Measurements from ENCODE around the gene VEZT. TPM values are rescaled to one million over a fixed set of nuclear protein-coding genes. Genes with fewer than 3 reads are reported as not detected.
A peak's percentile ranks its signal among the peaks of the same experiment; 100 is the strongest.

The VEZT gene
- total and polyA plus RNA-seq, 5 donors, result 20.8 to 78.6 (median 65.8) TPM

GRCh38 chr12:95261109-95261508 is 43.5 kb downstream of the VEZT start:
- 98% methylated on average over 4 of the region's 4 CpGs for WGBS
- DNase-seq, result no peak
- Histone ChIP-seq H3K27me3 (ENCODE audit: control insufficient read depth, insufficient read depth) (no peaks in the 10 kb centered on the region), H3K9me3 (ENCODE audit: control insufficient read depth, low read length) (no peaks in the 10 kb centered on the region), H3K27ac (ENCODE audit: low read length) (no peak overlapping the region), H3K4me1 (ENCODE audit: control insufficient read depth, insufficient read depth, low read length) (peaks cover 2% of the 10 kb centered on the region), H3K4me3 (ENCODE audit: low read length) (no peak overlapping the region)
- ATAC-seq, result no peak
- intact Hi-C loops (cut with DNase I), result no loop called here

GRCh38 chr12:95262808-95263207 is 45.2 kb downstream of the VEZT start:
- Histone ChIP-seq H3K27ac (ENCODE audit: low read length) (no peak overlapping the region), H3K4me3 (ENCODE audit: low read length) (no peak overlapping the region), H3K9me3 (ENCODE audit: control insufficient read depth, low read length) (no peaks in the 10 kb centered on the region), H3K4me1 (ENCODE audit: control insufficient read depth, insufficient read depth, low read length) (peaks cover 2% of the 10 kb centered on the region), H3K27me3 (ENCODE audit: control insufficient read depth, insufficient read depth) (no peaks in the 10 kb centered on the region)
- ATAC-seq, result peak; percentile 84 to 85
- no peak for DNase-seq
- intact Hi-C loops (cut with DNase I), result no loop called here
- 44% methylated on average over 3 of the region's 3 CpGs for WGBS

- no peaks in the 10 kb centered on the region for H3K27me3 ChIP-seq (ENCODE audit: control insufficient read depth, insufficient read depth)
- no peaks in the 10 kb centered on the region for H3K9me3 ChIP-seq (ENCODE audit: control insufficient read depth, low read length)
- intact Hi-C loops (cut with DNase I), result no loop called here
- H3K27ac ChIP-seq (ENCODE audit: low read length), result no peak overlapping the region
- no peak overlapping the region for H3K4me3 ChIP-seq (ENCODE audit: low read length)
- no peak for ATAC-seq
- DNase-seq, result no peak
- WGBS, result 74% methylated on average over 2 of the region's 2 CpGs
- peaks cover 2% of the 10 kb centered on the region for H3K4me1 ChIP-seq (ENCODE audit: control insufficient read depth, insufficient read depth, low read length)
These were observed 48.2 kb downstream of the VEZT start for GRCh38 chr12:95265765-95266164.

GRCh38 chr12:95266254-95266653 is 48.6 kb downstream of the VEZT start:
- intact Hi-C loops (cut with DNase I), result no loop called here
- peak in 1 of 2 donors; percentile 23 for ATAC-seq
- Histone ChIP-seq H3K4me3 (ENCODE audit: low read length) (no peak overlapping the region), H3K9me3 (ENCODE audit: control insufficient read depth, low read length) (no peaks in the 10 kb centered on the region), H3K4me1 (ENCODE audit: control insufficient read depth, insufficient read depth, low read length) (peaks cover 2% of the 10 kb centered on the region), H3K27me3 (ENCODE audit: control insufficient read depth, insufficient read depth) (no peaks in the 10 kb centered on the region), H3K27ac (ENCODE audit: low read length) (no peak overlapping the region)
- WGBS, result 60% methylated on average over 6 of the region's 6 CpGs
- DNase-seq, result no peak

- no peak for DNase-seq
- intact Hi-C loops (cut with DNase I), result no loop called here
- ATAC-seq, result no peak
- Histone ChIP-seq H3K4me1 (ENCODE audit: control insufficient read depth, insufficient read depth, low read length) (no peaks in the 10 kb centered on the region), H3K4me3 (ENCODE audit: low read length) (no peak overlapping the region), H3K27me3 (ENCODE audit: control insufficient read depth, insufficient read depth) (no peaks in the 10 kb centered on the region), H3K9me3 (ENCODE audit: control insufficient read depth, low read length) (no peaks in the 10 kb centered on the region), H3K27ac (ENCODE audit: low read length) (no peak overlapping the region)
- WGBS, result 29% methylated on average over 3 of the region's 3 CpGs
These were observed 52.3 kb downstream of the VEZT start for GRCh38 chr12:95269892-95270291.

GRCh38 chr12:95271465-95271864 is 53.9 kb downstream of the VEZT start:
- intact Hi-C loops (cut with DNase I), result no loop called here
- WGBS, result 87% methylated on average over 2 of the region's 2 CpGs
- Histone ChIP-seq H3K4me3 (ENCODE audit: low read length) (no peak overlapping the region), H3K4me1 (ENCODE audit: control insufficient read depth, insufficient read depth, low read length) (no peaks in the 10 kb centered on the region), H3K27ac (ENCODE audit: low read length) (no peak overlapping the region), H3K27me3 (ENCODE audit: control insufficient read depth, insufficient read depth) (no peaks in the 10 kb centered on the region), H3K9me3 (ENCODE audit: control insufficient read depth, low read length) (no peaks in the 10 kb centered on the region)
- DNase-seq (no peak), ATAC-seq (no peak)

- 50% methylated on average over 1 of the region's 1 CpG for WGBS
- H3K4me3 ChIP-seq (ENCODE audit: low read length), result no peak overlapping the region
- H3K27me3 ChIP-seq (ENCODE audit: control insufficient read depth, insufficient read depth), result no peaks in the 10 kb centered on the region
- DNase-seq (no peak), ATAC-seq (no peak)
- H3K9me3 ChIP-seq (ENCODE audit: control insufficient read depth, low read length), result no peaks in the 10 kb centered on the region
- intact Hi-C loops (cut with DNase I), result no loop called here
- H3K4me1 ChIP-seq (ENCODE audit: control insufficient read depth, insufficient read depth, low read length), result no peaks in the 10 kb centered on the region
- no peak overlapping the region for H3K27ac ChIP-seq (ENCODE audit: low read length)
These were observed 59.5 kb downstream of the VEZT start for GRCh38 chr12:95277139-95277538.

- 98% methylated on average over 4 of the region's 4 CpGs for WGBS
- ATAC-seq (no peak), DNase-seq (no peak)
- intact Hi-C loops (cut with DNase I), result no loop called here
- H3K9me3 ChIP-seq (ENCODE audit: control insufficient read depth, low read length), result no peaks in the 10 kb centered on the region
- H3K27me3 ChIP-seq (ENCODE audit: control insufficient read depth, insufficient read depth), result no peaks in the 10 kb centered on the region
- H3K27ac ChIP-seq (ENCODE audit: low read length), result no peak overlapping the region
- H3K4me3 ChIP-seq (ENCODE audit: low read length), result no peak overlapping the region
- H3K4me1 ChIP-seq (ENCODE audit: control insufficient read depth, insufficient read depth, low read length), result no peaks in the 10 kb centered on the region
These were observed 62.2 kb downstream of the VEZT start for GRCh38 chr12:95279856-95280255.

- WGBS, result 93% methylated on average over 6 of the region's 6 CpGs
- H3K9me3 ChIP-seq (ENCODE audit: control insufficient read depth, low read length), result no peaks in the 10 kb centered on the region
- intact Hi-C loops (cut with DNase I), result no loop called here
- no peak overlapping the region for H3K27ac ChIP-seq (ENCODE audit: low read length)
- H3K27me3 ChIP-seq (ENCODE audit: control insufficient read depth, insufficient read depth), result no peaks in the 10 kb centered on the region
- H3K4me3 ChIP-seq (ENCODE audit: low read length), result no peak overlapping the region
- no peak for DNase-seq
- no peaks in the 10 kb centered on the region for H3K4me1 ChIP-seq (ENCODE audit: control insufficient read depth, insufficient read depth, low read length)
- no peak for ATAC-seq
These were observed 64.7 kb downstream of the VEZT start for GRCh38 chr12:95282266-95282665.

GRCh38 chr12:95283371-95283770 is 65.8 kb downstream of the VEZT start:
- Histone ChIP-seq H3K27ac (ENCODE audit: low read length) (no peak overlapping the region), H3K27me3 (ENCODE audit: control insufficient read depth, insufficient read depth) (no peaks in the 10 kb centered on the region), H3K4me1 (ENCODE audit: control insufficient read depth, insufficient read depth, low read length) (no peaks in the 10 kb centered on the region), H3K4me3 (ENCODE audit: low read length) (no peak overlapping the region), H3K9me3 (ENCODE audit: control insufficient read depth, low read length) (no peaks in the 10 kb centered on the region)
- ATAC-seq (no peak), DNase-seq (no peak)
- WGBS, result 97% methylated on average over 1 of the region's 1 CpG
- intact Hi-C loops (cut with DNase I), result no loop called here

- 83% methylated on average over 3 of the region's 3 CpGs for WGBS
- no peaks in the 10 kb centered on the region for H3K9me3 ChIP-seq (ENCODE audit: control insufficient read depth, low read length)
- H3K4me1 ChIP-seq (ENCODE audit: control insufficient read depth, insufficient read depth, low read length), result no peaks in the 10 kb centered on the region
- DNase-seq (peak in 2 of 3 donors; percentile 51 to 60), ATAC-seq (no peak)
- no peak overlapping the region for H3K27ac ChIP-seq (ENCODE audit: low read length)
- no peaks in the 10 kb centered on the region for H3K27me3 ChIP-seq (ENCODE audit: control insufficient read depth, insufficient read depth)
- H3K4me3 ChIP-seq (ENCODE audit: low read length), result no peak overlapping the region
- intact Hi-C loops (cut with DNase I), result no loop called here
These were observed 69.1 kb downstream of the VEZT start for GRCh38 chr12:95286713-95287112.

GRCh38 chr12:95291501-95291900 is 73.9 kb downstream of the VEZT start:
- Histone ChIP-seq H3K4me3 (ENCODE audit: low read length) (no peak overlapping the region), H3K27ac (ENCODE audit: low read length) (no peak overlapping the region), H3K4me1 (ENCODE audit: control insufficient read depth, insufficient read depth, low read length) (no peaks in the 10 kb centered on the region), H3K27me3 (ENCODE audit: control insufficient read depth, insufficient read depth) (no peaks in the 10 kb centered on the region), H3K9me3 (ENCODE audit: control insufficient read depth, low read length) (no peaks in the 10 kb centered on the region)
- ATAC-seq (no peak), DNase-seq (no peak)
- WGBS, result 95% methylated on average over 2 of the region's 2 CpGs
- intact Hi-C loops (cut with DNase I), result no loop called here

Data from right cardiac atrium (tissue), 5 donors.